HFF-Myc (cell line): ENCODE results near the gene TTC8.
A peak's percentile ranks its signal among the peaks of the same experiment; 100 is the strongest.

Experiments
- DNase-seq: peaks from one replicate; pipeline ENCODE4 v3.0.0-alpha.2; 2011; ENCODE audit warnings: low read depth; ENCODE audit errors: extremely low read depth
- H3K4me3 ChIP-seq: replicated peaks from 2 replicates; pipeline ENCODE4 v1.5.1; 2011; ENCODE audit warnings: low read depth, mild to moderate bottlenecking, control low read depth, low read length
- CTCF ChIP-seq: IDR thresholded peaks from 2 replicates; pipeline ENCODE4 v1.5.1; 2012; ENCODE audit warnings: mild to moderate bottlenecking, low read depth, low read length, control low read depth; ENCODE audit errors: missing control alignments

The TTC8 gene

GRCh38 chr14:88821888-88822287, 2.6 kb upstream of the TTC8 start:
- no peak for TF ChIP-seq CTCF
- no peak for DNase-seq
- H3K4me3 ChIP-seq, result no peak overlapping the region

DNA sequence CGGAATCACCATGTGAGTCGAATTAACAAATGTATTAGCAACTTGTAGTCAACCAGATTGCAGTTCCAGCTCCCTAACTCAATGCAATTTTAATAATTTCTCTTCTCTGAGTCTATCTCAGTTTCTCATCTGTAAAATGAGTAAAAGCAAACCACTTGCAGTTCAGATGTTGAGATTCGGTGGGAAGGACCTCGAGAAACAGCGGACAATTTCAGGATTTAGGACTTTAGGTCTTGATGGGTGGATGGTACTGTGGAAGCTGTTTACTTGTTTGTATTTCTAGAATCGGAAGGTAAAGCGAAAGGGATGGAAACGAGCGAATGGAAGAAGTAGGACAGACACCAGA, 510 bp upstream of the TTC8 start:
- peak overlapping the region; percentile 72 for H3K4me3 ChIP-seq
- TF ChIP-seq CTCF, result no peak
- DNase-seq, result no peak

DNA sequence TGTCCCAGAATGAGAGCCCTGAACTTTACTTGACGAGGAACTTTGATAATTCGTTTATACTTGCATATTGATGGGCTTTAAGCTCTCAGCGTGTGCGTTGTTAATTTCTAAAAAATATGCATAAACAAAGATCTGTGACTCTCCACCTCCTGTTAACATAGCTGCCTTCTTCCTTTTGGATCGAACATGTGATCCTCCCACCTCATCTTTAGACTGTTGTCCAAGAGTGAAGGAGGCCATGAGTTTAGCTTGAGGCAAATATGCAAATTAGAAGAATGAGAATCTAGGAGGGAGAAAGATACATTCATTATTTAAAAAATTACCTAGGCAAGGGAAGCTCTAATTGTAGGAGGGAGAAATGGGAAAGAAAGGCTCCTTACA, 617 bp downstream of the TTC8 start:
- no peak for TF ChIP-seq CTCF
- no peak for DNase-seq

DNA sequence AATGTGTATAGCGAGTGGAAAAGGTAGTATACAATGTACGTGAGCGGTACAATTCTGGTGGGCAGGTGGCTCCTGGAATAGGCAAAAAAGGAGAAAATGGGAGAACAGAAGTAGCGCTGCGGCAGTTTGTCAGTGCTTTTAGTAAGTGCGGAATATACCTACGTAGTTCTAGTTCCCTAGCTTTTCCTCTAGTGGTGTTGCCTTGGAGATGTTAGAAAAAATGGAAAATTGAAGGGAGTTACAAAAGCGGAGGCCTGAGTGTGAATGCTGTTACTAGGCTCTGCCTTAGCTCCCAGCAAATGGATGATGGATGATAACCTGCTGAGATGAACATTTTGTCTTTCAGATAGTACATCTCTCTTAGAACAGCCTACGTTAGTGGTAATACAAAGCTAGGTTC, 1.1 kb downstream of the TTC8 start:
- DNase-seq, result no peak
- TF ChIP-seq CTCF, result no peak
- H3K4me3 ChIP-seq, result peak overlapping the region; percentile 72

More for the DNA sequence above, 617 bp downstream of the TTC8 start:
- peak overlapping the region; percentile 72 for H3K4me3 ChIP-seq

- no peak for DNase-seq
- TF ChIP-seq CTCF, result no peak
These were observed 4.7 kb downstream of the TTC8 start for GRCh38 chr14:88829188-88829587.

DNA sequence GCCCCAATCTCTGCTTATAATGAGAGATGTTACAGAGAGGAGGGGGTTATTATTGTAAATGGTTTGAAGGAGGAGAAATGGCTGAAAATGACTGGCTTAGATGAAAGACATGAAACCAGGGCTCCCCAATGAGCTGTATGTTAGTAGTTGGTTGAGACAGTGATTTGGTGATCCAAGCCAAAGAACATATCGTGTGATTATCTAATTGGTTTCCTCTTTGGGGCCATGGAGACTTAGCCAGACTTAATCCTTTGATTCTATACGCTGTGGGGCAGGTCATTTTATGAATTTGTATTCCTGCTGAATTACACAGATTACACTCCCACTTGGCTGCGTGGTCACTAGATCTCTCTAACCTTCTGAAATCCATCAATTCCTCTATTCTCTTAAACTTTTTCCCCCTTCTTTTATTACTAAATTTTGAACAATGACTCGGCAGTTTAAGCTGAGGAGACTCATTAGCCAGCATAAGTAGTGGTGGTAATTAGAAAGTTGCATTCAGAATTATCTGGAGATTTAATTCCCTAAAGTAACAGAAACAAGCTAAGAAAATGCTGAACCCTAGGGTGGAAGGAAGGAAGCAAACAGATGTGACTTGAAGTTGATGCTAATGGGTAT, 5.3 kb downstream of the TTC8 start:
- no peak overlapping the region for H3K4me3 ChIP-seq
- DNase-seq, result no peak
- TF ChIP-seq CTCF, result no peak

More at GRCh38 chr14:88829188-88829587, 4.7 kb downstream of the TTC8 start:
- no peak overlapping the region for H3K4me3 ChIP-seq

DNA sequence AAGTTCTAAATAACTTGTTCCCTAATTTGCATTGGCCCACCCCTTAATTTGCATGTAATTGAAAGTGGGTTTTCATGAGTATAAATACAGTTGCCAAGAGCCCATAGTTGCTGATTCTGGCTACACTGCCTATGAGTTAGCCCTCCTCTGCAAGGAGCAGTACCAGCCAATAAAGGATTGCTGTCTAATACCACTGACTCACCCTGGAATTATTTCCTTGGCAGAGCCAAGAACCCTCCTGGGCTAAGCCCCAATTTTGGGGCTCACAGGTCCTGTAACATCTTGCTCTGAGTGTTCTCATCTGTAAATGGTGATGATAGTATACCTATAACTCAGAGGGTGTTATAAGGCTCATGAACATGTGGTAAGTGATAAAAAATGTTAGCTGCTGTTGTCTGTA, 6.8 kb downstream of the TTC8 start:
- no peak for DNase-seq
- no peak overlapping the region for H3K4me3 ChIP-seq
- TF ChIP-seq CTCF, result no peak
